Skeletal muscle cell (primary cell): ENCODE measurements around the gene KCTD16.

ENCODE experiments used
- DNase-seq: peaks from one replicate; pipeline ENCODE4 v3.0.0-alpha.2; 2010; ENCODE audit warnings: low read depth
- H3K4me3 ChIP-seq: 2 replicates; pipeline ENCODE4 v1.5.1; 2011; ENCODE audit warnings: low read depth, mild to moderate bottlenecking, control low read depth, low read length, moderate library complexity

Gene KCTD16

DNA sequence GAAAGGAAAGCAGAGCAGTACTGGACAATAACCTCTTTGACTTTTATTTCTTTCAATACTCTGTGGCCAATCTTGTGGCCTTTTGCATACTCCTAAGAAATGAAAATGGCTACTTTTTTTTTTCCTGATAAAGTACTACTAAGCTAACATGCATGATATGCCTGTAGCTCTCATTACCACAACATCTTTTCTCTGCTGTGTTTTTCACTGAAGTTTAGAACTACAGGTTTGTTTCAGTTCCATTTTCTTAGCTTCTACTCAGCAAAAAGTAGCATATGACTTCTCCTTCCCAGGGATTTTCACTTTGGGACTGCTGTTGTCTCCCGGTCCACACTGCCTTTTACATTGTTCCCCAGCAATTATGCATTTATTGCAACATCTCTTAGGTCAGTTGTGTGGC lies 204.0 kb downstream of the KCTD16 start:
- DNase-seq: no peak
- no peak overlapping the region for H3K4me3 ChIP-seq

DNA sequence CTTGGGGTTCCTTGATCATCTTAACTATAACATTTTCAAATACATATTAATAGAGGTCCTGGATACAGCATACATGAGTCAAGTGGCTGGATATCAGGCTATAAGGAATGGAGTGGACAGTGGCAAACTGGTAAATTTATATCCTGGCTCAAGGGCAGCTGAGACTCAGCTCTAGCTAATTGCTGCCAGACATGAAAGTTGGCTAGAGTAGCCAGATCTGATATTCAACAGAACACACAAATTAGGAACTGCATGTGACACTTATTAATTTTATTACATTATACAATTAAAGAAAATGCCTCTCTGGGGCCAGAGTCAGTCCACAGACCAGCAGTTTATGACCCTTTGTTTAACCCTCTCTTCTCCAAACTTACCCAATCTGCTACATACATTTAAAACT lies 206.5 kb downstream of the KCTD16 start:
- DNase-seq: no peak
- H3K4me3 ChIP-seq: no peak overlapping the region

DNA sequence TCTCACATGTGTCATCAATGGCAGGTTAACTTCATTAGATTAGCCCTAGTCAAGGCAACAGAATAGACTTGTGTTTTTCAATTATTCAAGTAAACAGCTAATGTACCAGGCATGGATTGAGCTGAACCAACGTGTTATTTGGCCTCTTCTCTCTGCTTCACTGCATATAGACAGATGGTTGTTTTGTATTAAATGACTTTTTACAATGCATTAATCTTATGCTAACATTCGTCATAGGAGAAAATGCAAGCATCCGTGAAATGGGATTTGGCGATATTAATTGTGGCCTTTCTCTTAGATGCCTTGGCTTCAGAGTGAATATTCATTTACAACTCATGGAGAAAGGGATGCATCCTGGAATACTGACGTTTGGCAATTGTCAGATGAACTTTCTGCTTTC lies 208.0 kb downstream of the KCTD16 start:
- no peak overlapping the region for H3K4me3 ChIP-seq
- DNase-seq: no peak

DNA sequence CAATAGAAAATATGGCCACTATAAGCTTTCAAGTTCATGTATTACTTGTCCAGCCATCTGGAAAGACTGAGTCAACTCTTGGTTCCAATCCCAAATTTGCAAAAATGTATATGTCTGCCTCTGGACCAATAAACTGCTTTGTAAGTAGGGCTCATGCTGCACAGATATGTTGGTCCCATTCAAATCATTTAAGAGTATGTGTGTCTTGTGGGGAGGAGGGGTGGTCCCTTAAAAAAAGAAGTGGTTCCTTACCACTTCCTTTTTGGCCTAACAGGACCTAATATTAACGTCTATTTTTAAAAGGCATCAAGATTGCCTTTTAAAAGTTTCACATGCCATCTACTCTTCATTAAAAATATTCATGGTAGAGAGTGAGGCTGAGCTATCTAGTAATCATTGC lies 214.9 kb downstream of the KCTD16 start:
- no peak overlapping the region for H3K4me3 ChIP-seq
- DNase-seq: no peak

DNA sequence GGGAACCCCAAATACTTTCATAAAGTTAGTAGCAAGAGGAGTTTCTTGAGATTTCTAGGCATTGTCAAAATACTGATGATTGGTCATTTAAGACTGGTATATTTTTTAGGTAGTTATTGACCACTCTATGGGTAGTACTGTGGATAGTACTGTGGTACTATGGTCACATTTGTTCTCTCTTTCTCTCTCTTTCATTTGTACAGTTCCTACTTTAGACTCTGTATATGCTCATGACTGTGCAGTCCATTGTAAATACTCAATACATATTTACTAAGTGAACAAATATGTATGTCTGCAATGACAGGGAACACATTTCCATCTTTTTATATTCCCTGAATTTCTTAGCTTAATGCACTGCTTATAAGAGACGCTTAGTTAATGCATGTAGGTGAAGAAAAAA lies 215.6 kb downstream of the KCTD16 start:
- DNase-seq: no peak
- no peak overlapping the region for H3K4me3 ChIP-seq

DNA sequence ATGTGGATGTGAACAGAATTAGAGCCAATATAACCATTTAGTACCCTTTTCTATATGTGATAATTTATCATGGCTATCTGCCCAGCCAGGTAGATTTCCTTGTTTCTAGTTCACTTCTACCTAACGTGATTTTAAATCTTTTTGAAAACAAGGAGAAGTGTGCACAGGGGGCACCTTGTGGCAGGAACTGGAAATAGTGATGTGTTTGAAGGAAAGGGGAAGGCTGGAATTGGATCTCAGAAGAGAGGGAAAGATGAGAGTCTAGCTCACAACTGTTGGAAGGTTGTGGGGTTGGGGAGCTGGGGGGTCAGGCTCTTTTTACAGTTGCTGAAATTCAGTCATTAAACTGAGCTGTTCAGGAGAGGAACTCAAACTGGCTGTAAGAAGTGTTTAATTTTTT lies 219.5 kb downstream of the KCTD16 start:
- no peak overlapping the region for H3K4me3 ChIP-seq
- no peak for DNase-seq

DNA sequence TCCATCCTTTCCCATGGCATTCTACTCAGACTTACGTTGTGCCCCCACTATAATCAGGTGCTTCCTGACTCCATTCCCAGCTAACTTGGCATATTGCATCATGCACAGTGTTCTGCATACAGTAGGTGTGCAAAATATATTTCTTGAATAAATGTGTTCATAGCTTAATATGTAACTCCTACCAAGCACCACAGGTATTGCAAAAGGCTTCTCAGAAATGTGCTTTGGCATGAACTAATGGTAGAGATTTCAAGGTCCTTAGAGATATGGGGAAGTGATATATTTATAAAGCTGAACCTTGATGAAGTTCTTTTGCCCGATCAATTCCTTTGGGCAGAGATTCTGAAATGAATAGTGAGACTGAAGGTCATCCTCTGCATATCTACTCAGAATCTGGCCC lies 220.4 kb downstream of the KCTD16 start:
- no peak overlapping the region for H3K4me3 ChIP-seq
- no peak for DNase-seq

DNA sequence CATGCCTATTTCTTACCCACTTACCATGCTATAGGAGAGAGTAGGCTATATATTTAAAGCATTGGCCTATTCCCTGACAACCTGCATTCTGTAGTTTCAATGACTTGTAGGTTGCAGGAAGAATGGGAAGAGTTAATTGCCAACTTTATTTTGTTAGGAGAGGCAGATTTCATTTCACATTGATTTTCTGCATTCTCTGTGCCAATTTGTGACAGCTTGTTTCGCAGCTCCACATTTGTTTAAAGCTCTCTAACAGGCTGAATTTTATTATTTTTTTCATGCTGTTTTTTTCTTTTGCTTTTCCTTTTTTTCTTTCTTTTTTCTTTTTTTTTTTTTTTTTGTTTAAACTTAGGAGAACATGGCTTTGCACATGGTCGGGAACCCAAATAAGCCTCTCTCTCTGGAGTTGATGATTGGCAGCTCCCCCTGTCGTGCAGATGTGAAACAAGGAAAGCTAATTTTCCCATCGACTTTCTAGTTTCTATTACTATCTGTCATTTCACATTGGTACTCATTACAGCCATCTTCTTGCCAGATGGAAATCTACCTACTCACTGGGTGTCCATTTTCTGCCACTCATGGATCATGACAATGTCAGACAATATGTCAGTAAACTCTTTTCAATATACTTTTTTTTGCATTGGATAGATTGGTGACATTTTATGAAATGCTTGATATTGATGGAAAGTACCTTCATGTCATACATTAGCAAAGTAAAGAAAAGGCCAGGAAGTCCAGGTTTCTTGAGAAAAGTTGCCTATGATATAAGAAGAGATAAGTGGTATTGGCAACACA lies 223.2 kb downstream of the KCTD16 start:
- no peak for DNase-seq
- no peak overlapping the region for H3K4me3 ChIP-seq

DNA sequence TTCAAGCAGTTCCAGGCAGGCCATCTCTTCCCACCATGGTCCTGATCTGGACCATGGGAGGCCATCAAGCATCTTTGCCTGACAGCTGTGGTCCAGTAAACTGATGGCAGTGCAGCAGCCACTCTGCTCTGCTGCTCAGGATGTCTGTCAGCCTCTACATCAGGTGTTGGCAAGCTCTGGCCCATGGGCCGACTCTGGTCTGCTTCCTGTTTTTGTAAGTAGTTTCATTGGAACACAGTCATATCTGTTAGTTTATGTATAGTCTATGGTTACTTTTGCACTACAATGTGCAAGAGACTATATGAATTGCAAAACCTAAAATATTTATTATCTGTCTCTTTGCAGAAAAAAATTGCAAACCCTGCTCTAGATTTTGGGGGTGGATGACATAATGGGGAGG lies 225.0 kb downstream of the KCTD16 start:
- DNase-seq: no peak
- H3K4me3 ChIP-seq: no peak overlapping the region

DNA sequence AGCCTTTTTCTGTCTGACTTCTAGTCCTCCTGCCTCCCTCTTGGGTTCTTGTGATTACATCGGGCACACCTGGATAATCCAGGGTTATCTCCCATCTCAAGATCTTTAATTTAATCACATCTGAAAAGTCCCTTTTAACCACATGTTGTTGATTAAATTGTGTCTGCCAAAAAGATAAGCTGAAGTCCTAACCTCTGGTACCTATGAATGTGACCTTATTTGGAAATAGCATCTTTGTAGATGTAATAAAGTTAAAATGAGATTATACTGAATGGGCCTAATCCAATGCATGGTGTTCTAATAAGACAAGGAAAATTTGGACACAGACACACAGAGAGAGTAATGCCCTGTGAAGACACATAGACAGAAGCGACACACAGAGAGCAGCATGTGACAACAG lies 232.4 kb downstream of the KCTD16 start:
- H3K4me3 ChIP-seq: no peak overlapping the region
- no peak for DNase-seq

DNA sequence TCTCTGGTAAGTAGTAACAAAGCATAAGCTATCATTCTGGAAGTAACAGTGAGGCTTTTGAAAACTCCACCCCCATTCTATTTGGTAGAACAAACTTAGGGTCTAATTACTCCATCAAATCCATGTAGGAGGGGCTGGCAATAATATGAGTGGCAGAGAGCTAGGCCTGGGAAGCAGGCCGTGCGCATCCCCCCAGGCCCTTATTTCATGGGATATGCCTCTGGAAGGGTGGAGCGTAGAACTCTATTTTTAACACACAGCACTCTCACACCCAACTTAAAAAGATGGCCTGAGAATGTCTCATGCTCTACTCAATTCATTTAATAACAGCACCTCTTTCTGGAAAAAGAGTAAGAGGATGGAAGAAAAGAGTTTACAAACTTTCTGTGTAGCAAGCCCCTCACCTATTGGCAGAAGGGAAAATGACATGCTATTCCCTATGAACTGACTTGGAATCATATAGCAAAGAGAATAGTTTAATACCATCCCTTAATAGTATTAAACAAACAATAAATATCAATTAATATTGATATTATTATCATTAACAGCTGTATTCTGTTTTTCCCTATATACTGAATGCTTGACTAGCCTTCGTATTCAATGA lies 233.2 kb downstream of the KCTD16 start:
- DNase-seq: no peak
- no peak overlapping the region for H3K4me3 ChIP-seq

DNA sequence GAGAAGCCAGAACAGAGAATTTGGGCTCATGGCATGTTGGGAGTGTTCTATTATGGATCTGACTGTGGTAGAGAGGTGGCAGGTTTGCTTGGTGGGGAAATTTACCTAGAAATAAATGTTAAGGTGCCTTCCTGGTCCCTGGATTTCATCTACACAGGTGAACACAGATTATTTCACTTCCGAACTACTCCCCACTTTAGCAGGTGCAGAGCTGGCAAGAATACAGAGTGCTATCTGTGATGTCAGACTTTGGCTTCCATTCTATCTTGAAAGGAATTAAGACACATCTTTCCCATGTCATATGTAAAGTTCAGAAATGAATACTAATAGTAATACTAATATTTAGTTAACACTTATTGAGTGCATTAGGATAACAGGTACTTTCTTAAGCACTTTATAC lies 234.0 kb downstream of the KCTD16 start:
- H3K4me3 ChIP-seq: no peak overlapping the region
- no peak for DNase-seq

DNA sequence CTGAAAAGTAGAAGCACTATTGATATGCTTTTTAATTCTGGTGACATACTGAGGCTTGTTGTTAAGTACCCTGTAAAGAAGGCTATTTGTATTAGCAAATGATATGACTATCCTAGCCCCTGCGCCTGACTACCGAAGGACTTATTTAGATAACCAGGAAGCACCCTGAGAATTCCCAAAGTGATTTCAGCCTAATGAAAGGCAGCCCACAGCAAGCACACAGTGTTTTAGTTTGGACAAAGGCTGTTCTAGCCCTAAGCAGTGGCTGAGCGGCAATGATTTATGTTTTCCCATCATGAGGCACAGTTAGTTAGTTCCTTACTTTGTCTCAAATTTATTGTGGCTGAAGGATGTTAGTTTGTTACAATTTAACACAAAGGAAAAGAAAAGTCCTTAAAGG lies 235.3 kb downstream of the KCTD16 start:
- no peak overlapping the region for H3K4me3 ChIP-seq
- DNase-seq: no peak

DNA sequence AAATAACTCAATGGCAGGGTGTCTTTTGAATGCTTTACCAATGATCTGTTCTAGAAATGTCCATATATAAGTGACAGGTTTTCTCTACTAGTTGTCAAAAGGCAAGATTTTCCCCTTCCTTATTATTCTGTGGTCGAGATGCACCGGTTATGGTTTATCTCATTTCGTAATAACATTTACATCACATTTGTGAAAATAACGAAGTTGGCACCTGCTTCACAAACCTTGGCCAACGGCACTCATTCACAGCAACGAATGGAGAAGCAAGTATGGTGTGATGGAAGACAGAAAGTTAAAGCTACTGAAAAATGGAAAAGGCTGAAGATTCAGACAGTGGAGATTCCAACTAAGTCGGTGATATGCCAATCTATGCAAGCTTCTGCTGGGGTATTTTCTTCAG lies 235.8 kb downstream of the KCTD16 start:
- no peak for DNase-seq
- no peak overlapping the region for H3K4me3 ChIP-seq

DNA sequence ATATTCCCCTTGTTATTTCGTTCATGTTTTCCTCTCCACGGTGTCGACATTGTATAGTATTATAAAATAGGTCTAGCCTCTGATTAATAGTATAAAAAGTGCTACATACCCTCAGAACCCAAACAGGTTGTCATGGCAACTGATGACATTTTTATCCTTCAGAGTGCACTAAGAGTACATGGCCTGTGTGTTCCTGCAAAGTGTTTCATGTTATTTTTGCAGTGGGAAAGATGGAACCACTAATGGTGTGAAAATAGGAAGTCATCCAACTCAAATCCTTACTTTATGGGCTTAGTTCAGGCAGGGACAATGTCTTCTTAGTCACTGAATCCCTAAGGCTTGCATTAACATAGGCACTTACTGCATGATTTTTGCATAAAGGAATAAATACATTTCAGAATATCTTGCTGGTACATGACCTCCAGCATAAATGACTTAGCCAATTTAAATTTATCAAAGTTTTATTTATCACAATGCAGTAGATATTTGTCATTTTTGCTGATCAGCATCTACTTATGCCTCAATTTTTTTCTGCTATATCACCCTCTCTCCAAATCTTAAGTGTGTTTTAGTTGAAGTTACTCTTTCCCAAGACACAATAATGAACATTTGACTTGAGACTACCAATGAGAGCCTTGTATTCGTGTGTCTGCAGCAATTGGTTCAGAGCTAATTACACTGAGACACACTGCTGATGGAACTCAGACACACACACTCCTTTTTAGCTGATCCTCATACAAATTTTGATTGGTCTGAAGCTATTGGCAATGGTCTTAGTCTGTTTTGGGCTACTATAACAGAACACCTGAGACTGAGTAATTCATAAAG lies 243.7 kb downstream of the KCTD16 start:
- DNase-seq: no peak
- no peak overlapping the region for H3K4me3 ChIP-seq

DNA sequence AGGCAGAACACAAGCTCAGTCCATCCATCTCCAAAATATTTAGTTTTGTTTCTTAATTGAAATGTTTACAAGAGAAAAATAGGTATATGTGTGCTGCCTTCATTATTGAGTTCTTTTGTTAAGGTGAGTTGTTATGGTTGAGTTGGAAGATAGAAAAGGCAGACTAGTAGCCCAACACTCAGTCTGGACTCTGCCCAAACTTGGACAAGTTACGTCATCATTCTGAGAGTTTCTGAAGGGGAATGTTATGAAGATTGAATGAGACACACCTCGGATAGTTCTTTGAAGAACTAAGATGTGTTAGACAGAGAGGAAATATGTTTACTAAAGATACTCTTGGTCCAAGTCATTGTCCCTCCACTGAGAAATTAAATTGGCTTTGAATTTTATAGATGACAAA lies 245.5 kb downstream of the KCTD16 start:
- no peak overlapping the region for H3K4me3 ChIP-seq
- DNase-seq: no peak

DNA sequence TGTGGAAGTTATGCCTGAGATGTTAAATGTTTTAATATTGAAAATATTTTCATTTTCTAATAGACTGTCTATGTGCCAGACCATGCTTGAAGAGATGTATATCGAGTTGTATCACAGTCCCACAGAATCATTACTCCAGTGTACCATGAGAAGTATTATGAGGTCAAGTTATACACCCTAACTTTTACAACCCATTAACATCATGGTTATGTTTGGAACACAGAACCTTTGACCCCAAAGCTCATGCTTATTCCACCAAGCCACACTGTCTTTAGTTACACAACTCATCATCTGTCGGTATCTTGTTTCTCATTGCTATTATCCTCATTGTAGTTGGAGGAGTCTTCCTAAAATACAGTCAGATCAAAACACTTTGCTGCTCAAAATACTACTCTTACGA lies 248.0 kb downstream of the KCTD16 start:
- no peak for DNase-seq

DNA sequence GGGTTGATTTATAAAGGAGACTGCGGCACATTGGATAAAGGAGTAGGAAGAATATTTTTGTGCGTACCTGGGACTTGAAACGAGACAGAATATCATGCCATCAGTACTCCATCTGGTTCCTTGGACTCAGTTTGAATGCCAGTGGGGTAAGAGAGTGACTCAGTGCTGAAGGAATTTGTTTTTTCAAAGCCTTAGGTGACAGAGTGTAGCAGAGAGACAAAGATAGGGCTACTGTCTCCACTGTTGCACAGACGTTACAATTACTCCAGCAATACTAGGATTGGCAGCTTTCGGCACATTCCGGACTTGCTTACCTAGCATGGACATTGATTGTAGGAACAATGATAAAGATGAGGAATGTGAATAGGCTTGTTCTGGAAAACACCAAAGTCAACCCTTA lies 250.7 kb downstream of the KCTD16 start:
- no peak for DNase-seq
- H3K4me3 ChIP-seq: no peak overlapping the region

More for the DNA sequence above, 248.0 kb downstream of the KCTD16 start:
- no peak overlapping the region for H3K4me3 ChIP-seq

DNA sequence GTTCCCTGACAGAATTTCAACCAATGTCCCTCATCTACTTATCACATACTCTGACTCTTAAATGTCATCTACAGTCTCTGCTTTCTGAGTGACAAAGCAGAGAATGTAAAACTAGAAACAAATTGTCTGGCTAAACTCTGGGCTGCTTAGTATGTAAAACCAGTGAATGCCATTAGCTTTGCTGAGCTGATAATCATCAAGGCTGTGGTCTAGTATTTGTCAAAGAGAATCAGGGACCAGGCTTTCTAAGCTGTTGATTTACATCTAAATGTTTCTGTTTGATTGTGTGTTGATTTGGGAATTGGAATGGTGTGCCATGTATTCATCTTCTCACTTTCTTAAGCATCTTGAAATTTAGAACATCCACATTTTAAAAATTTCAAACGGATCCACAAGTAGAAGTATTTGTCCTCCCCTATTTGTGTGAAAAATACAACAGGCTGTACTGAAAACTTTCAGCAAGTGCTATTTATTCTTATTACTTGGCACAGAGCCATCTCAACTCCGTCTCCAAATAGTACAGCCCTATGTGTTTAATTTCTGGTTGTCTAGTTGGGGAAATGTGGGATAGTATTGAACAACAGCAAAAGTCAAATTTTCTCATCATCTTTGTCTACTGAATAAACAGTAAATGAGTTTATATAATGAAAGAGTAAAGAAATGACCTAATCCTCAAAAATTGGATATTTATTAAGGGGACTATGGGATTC lies 251.5 kb downstream of the KCTD16 start:
- no peak for DNase-seq

DNA sequence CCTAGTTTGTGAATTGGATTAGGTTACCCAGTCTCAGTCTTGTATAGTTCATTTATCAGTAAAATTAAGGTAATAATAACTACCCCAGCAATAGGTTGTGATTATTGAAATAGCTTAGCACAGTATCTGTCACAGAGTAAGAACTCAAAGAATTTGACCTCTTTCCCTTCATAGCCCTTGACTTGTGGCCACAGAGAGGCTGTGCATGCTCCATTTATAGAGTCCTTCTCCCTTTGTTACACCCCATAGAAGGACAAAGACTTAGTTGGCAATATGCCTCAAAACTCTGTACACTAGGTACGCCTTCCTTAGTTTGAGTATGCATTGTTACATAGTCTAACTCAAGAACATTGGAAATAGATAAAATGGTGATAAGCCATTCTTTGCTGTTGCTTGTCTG lies 257.2 kb downstream of the KCTD16 start:
- no peak overlapping the region for H3K4me3 ChIP-seq
- no peak for DNase-seq

More for the DNA sequence above, 251.5 kb downstream of the KCTD16 start:
- H3K4me3 ChIP-seq: no peak overlapping the region
